Memory B cell (primary cell): ENCODE results near the gene EPB41L2.

Experiments used
- ATAC-seq: fragments of 150-1000 bp; cut with Tn5 transposase; 2 replicates; pipeline ENCODE4 v1.10.0; 2021; ENCODE audit warnings: low read depth, mild to moderate bottlenecking, moderate library complexity
- DNase-seq, 2 donors: peaks; one replicate each; pipeline ENCODE4 v3.0.0; 2022; ENCODE audit warnings: low spot score in 2 of 2
- H3K27ac Mint-ChIP-seq: one replicate; pipeline ENCODE4 v1.8.0; 2022; ENCODE audit warnings: mild to moderate bottlenecking, moderate library complexity, mixed read lengths
- H3K27me3 Mint-ChIP-seq: one replicate; pipeline ENCODE4 v1.8.0; 2022; ENCODE audit warnings: mixed read lengths
- H3K36me3 Mint-ChIP-seq: one replicate; pipeline ENCODE4 v1.8.0; 2022; ENCODE audit warnings: mild to moderate bottlenecking, mixed read lengths
- H3K4me1 Mint-ChIP-seq: one replicate; pipeline ENCODE4 v1.8.0; 2022; ENCODE audit warnings: mixed read lengths
- H3K4me3 Mint-ChIP-seq: one replicate; pipeline ENCODE4 v1.8.0; 2022; ENCODE audit warnings: mild to moderate bottlenecking, moderate library complexity, mixed read lengths
- H3K9me3 Mint-ChIP-seq: one replicate; pipeline ENCODE4 v1.8.0; 2022; ENCODE audit warnings: mixed read lengths

The EPB41L2 gene

GRCh38 chr6:131038597-131039344 lies 24.3 kb downstream of the EPB41L2 start:
- Mint-ChIP-seq H3K27me3 (no peaks in the 10 kb centered on the region), H3K9me3 (no peaks in the 10 kb centered on the region), H3K4me1 (peaks cover 10% of the 10 kb centered on the region), H3K36me3 (peaks cover 4% of the 10 kb centered on the region), H3K27ac (no peak overlapping the region), H3K4me3 (no peak overlapping the region)
- no peak for DNase-seq
- ATAC-seq, result no peak

- Mint-ChIP-seq H3K27me3 (no peaks in the 10 kb centered on the region), H3K9me3 (no peaks in the 10 kb centered on the region), H3K4me3 (no peak overlapping the region), H3K4me1 (peaks cover 17% of the 10 kb centered on the region), H3K36me3 (peaks cover 4% of the 10 kb centered on the region), H3K27ac (no peak overlapping the region)
- ATAC-seq (no peak), DNase-seq (no peak)
These were observed 25.7 kb downstream of the EPB41L2 start for GRCh38 chr6:131037194-131037897.

- no peak for ATAC-seq
- Mint-ChIP-seq H3K27ac (no peak overlapping the region), H3K4me1 (peaks cover 17% of the 10 kb centered on the region), H3K9me3 (no peaks in the 10 kb centered on the region), H3K36me3 (peaks cover 4% of the 10 kb centered on the region), H3K4me3 (no peak overlapping the region), H3K27me3 (no peaks in the 10 kb centered on the region)
- DNase-seq, result no peak
These were observed 26.4 kb downstream of the EPB41L2 start for GRCh38 chr6:131036601-131037000.

GRCh38 chr6:131036143-131036542 lies 26.9 kb downstream of the EPB41L2 start:
- DNase-seq (no peak), ATAC-seq (no peak)
- H3K27me3 Mint-ChIP-seq, result no peaks in the 10 kb centered on the region
- H3K9me3 Mint-ChIP-seq, result no peaks in the 10 kb centered on the region
- H3K4me3 Mint-ChIP-seq, result no peak overlapping the region
- H3K27ac Mint-ChIP-seq, result no peak overlapping the region
- H3K36me3 Mint-ChIP-seq, result peaks cover 4% of the 10 kb centered on the region
- peaks cover 17% of the 10 kb centered on the region for H3K4me1 Mint-ChIP-seq

- DNase-seq (no peak), ATAC-seq (no peak)
- Mint-ChIP-seq H3K27ac (no peak overlapping the region), H3K36me3 (peaks cover 4% of the 10 kb centered on the region), H3K9me3 (no peaks in the 10 kb centered on the region), H3K4me1 (peaks cover 17% of the 10 kb centered on the region), H3K4me3 (no peak overlapping the region), H3K27me3 (no peaks in the 10 kb centered on the region)
These were observed 27.5 kb downstream of the EPB41L2 start for GRCh38 chr6:131035582-131035981.

GRCh38 chr6:131033631-131034030 lies 29.4 kb downstream of the EPB41L2 start:
- Mint-ChIP-seq H3K27ac (no peak overlapping the region), H3K4me1 (peaks cover 19% of the 10 kb centered on the region), H3K27me3 (no peaks in the 10 kb centered on the region), H3K9me3 (no peaks in the 10 kb centered on the region), H3K4me3 (no peak overlapping the region), H3K36me3 (peaks cover 7% of the 10 kb centered on the region)
- no peak for ATAC-seq
- DNase-seq, result no peak

GRCh38 chr6:131029626-131030297 lies 33.3 kb downstream of the EPB41L2 start:
- H3K4me1 Mint-ChIP-seq, result peaks cover 17% of the 10 kb centered on the region
- H3K27ac Mint-ChIP-seq, result no peak overlapping the region
- no peak overlapping the region for H3K4me3 Mint-ChIP-seq
- ATAC-seq, result no peak
- H3K9me3 Mint-ChIP-seq, result peaks cover under 1% of the 10 kb centered on the region
- H3K36me3 Mint-ChIP-seq, result peaks cover 7% of the 10 kb centered on the region
- DNase-seq, result no peak
- no peaks in the 10 kb centered on the region for H3K27me3 Mint-ChIP-seq

GRCh38 chr6:131027326-131027725 lies 35.7 kb downstream of the EPB41L2 start:
- ATAC-seq (no peak), DNase-seq (no peak)
- Mint-ChIP-seq H3K36me3 (peaks cover 7% of the 10 kb centered on the region), H3K4me1 (peaks cover 9% of the 10 kb centered on the region), H3K4me3 (no peak overlapping the region), H3K9me3 (peaks cover 2% of the 10 kb centered on the region), H3K27me3 (no peaks in the 10 kb centered on the region), H3K27ac (no peak overlapping the region)

GRCh38 chr6:131026243-131026642 lies 36.8 kb downstream of the EPB41L2 start:
- Mint-ChIP-seq H3K4me3 (no peak overlapping the region), H3K9me3 (peaks cover 2% of the 10 kb centered on the region), H3K36me3 (peaks cover 7% of the 10 kb centered on the region), H3K27me3 (no peaks in the 10 kb centered on the region), H3K4me1 (peaks cover 9% of the 10 kb centered on the region), H3K27ac (no peak overlapping the region)
- ATAC-seq (no peak), DNase-seq (no peak)

- no peak for DNase-seq
- no peaks in the 10 kb centered on the region for H3K27me3 Mint-ChIP-seq
- H3K4me3 Mint-ChIP-seq, result no peak overlapping the region
- ATAC-seq, result no peak
- peaks cover 5% of the 10 kb centered on the region for H3K36me3 Mint-ChIP-seq
- no peak overlapping the region for H3K27ac Mint-ChIP-seq
- H3K9me3 Mint-ChIP-seq, result peaks cover 2% of the 10 kb centered on the region
- peaks cover 7% of the 10 kb centered on the region for H3K4me1 Mint-ChIP-seq
These were observed 38.5 kb downstream of the EPB41L2 start for GRCh38 chr6:131024565-131024964.

GRCh38 chr6:131023834-131024504 lies 39.1 kb downstream of the EPB41L2 start:
- H3K27ac Mint-ChIP-seq, result no peak overlapping the region
- H3K27me3 Mint-ChIP-seq, result no peaks in the 10 kb centered on the region
- DNase-seq, result no peak
- H3K4me3 Mint-ChIP-seq, result no peak overlapping the region
- H3K9me3 Mint-ChIP-seq, result peaks cover 2% of the 10 kb centered on the region
- H3K36me3 Mint-ChIP-seq, result peaks cover 5% of the 10 kb centered on the region
- peaks cover 7% of the 10 kb centered on the region for H3K4me1 Mint-ChIP-seq
- no peak for ATAC-seq

- peaks cover 2% of the 10 kb centered on the region for H3K9me3 Mint-ChIP-seq
- peaks cover 5% of the 10 kb centered on the region for H3K36me3 Mint-ChIP-seq
- H3K27ac Mint-ChIP-seq, result no peak overlapping the region
- peaks cover 7% of the 10 kb centered on the region for H3K4me1 Mint-ChIP-seq
- ATAC-seq, result no peak
- no peaks in the 10 kb centered on the region for H3K27me3 Mint-ChIP-seq
- no peak for DNase-seq
- no peak overlapping the region for H3K4me3 Mint-ChIP-seq
These were observed 40.4 kb downstream of the EPB41L2 start for GRCh38 chr6:131022691-131023090.

GRCh38 chr6:131017962-131018361 lies 45.1 kb downstream of the EPB41L2 start:
- Mint-ChIP-seq H3K4me3 (no peak overlapping the region), H3K4me1 (peaks cover 3% of the 10 kb centered on the region), H3K27ac (no peak overlapping the region), H3K27me3 (no peaks in the 10 kb centered on the region), H3K9me3 (no peaks in the 10 kb centered on the region), H3K36me3 (no peaks in the 10 kb centered on the region)
- DNase-seq (no peak), ATAC-seq (no peak)
